H9 (cell line): ENCODE results near the gene CCNY. TPM values are rescaled to one million over a fixed set of nuclear protein-coding genes. Genes with fewer than 3 reads are reported as not detected.
"Not testable (repeated sequence)": the region's sequence is repeated elsewhere in the genome, so short reads cannot be mapped to it uniquely, and the experiment has no call there.

Experiments used
- DNase-seq: peaks from one replicate; pipeline ENCODE4 v3.0.0-alpha.2; 2017
- H2AFZ ChIP-seq: one replicate; pipeline ENCODE4 v1.6.1; 2013; ENCODE audit warnings: mild to moderate bottlenecking, low read length, control low read depth, moderate library complexity
- H2AK5ac ChIP-seq: 2 replicates; pipeline ENCODE4 v1.6.1; 2013; ENCODE audit warnings: low read length, control low read depth, mixed read lengths; ENCODE audit not compliant: insufficient read length
- H2BK120ac ChIP-seq: one replicate; pipeline ENCODE4 v1.6.1; 2013; ENCODE audit warnings: low read depth, mild to moderate bottlenecking, low read length, control low read depth, inconsistent platforms; ENCODE audit not compliant: poor library complexity, severe bottlenecking
- H2BK12ac ChIP-seq: 2 replicates; pipeline ENCODE4 v1.6.1; 2013; ENCODE audit warnings: low read length, control low read depth, mixed read lengths, low read depth; ENCODE audit not compliant: insufficient read length
- H2BK15ac ChIP-seq: 2 replicates; pipeline ENCODE4 v1.6.1; 2013; ENCODE audit warnings: low read depth, low read length, control low read depth
- H2BK20ac ChIP-seq: one replicate; pipeline ENCODE4 v1.6.1; 2013; ENCODE audit warnings: low read depth, mild to moderate bottlenecking, low read length, control low read depth, inconsistent platforms; ENCODE audit not compliant: poor library complexity, severe bottlenecking
- H2BK5ac ChIP-seq: 2 replicates; pipeline ENCODE4 v1.6.1; 2013; ENCODE audit warnings: low read length, control low read depth, mixed read lengths; ENCODE audit not compliant: insufficient read length
- H3K14ac ChIP-seq: 2 replicates; pipeline ENCODE4 v1.6.1; 2013; ENCODE audit warnings: low read length, control low read depth; ENCODE audit not compliant: insufficient read depth
- H3K18ac ChIP-seq: 2 replicates; pipeline ENCODE4 v1.6.1; 2013; ENCODE audit warnings: low read depth, mild to moderate bottlenecking, mixed read lengths, low read length, control low read depth; ENCODE audit not compliant: insufficient read length
- H3K23ac ChIP-seq: 2 replicates; pipeline ENCODE4 v1.6.1; 2013; ENCODE audit warnings: low read length, control low read depth, mixed read lengths, low read depth; ENCODE audit not compliant: insufficient read length
- H3K23me2 ChIP-seq: 2 replicates; pipeline ENCODE4 v1.6.1; 2013; ENCODE audit warnings: low read depth, mild to moderate bottlenecking, mixed read lengths, low read length, control low read depth; ENCODE audit not compliant: insufficient read length, poor library complexity, severe bottlenecking
- H3K27ac ChIP-seq: 2 replicates; pipeline ENCODE4 v1.5.1; 2013; ENCODE audit warnings: low read length, control low read depth, mixed read lengths, low read depth; ENCODE audit not compliant: insufficient read length
- H3K27me3 ChIP-seq: 2 replicates; pipeline ENCODE4 v1.6.1; 2013; ENCODE audit warnings: low read length, control low read depth, inconsistent platforms; ENCODE audit not compliant: insufficient read depth
- H3K4ac ChIP-seq: 2 replicates; pipeline ENCODE4 v1.6.1; 2013; ENCODE audit warnings: low read depth, mild to moderate bottlenecking, control low read depth, inconsistent platforms, low read length, moderate library complexity
- H3K4me1 ChIP-seq: 2 replicates; pipeline ENCODE4 v1.6.1; 2013; ENCODE audit warnings: low read length, control low read depth, inconsistent platforms; ENCODE audit not compliant: insufficient read depth
- H3K4me2 ChIP-seq: 2 replicates; pipeline ENCODE4 v1.6.1; 2013; ENCODE audit warnings: low read length, control low read depth, mixed read lengths; ENCODE audit not compliant: insufficient read length, insufficient read depth
- H3K56ac ChIP-seq: 2 replicates; pipeline ENCODE4 v1.6.1; 2013; ENCODE audit warnings: low read depth, mild to moderate bottlenecking, mixed read lengths, low read length, control low read depth; ENCODE audit not compliant: insufficient read length
- H3K79me1 ChIP-seq: 2 replicates; pipeline ENCODE4 v1.6.1; 2013; ENCODE audit warnings: low read depth, mild to moderate bottlenecking, moderate library complexity, low read length, control low read depth, inconsistent platforms; ENCODE audit not compliant: insufficient read depth, poor library complexity, severe bottlenecking
- H3K79me2 ChIP-seq: 2 replicates; pipeline ENCODE4 v1.6.1; 2013; ENCODE audit warnings: low read length, control low read depth, inconsistent platforms; ENCODE audit not compliant: insufficient read depth
- H3K9ac ChIP-seq: 2 replicates; pipeline ENCODE4 v1.6.1; 2013; ENCODE audit warnings: low read length, control low read depth, mixed read lengths; ENCODE audit not compliant: insufficient read length; ENCODE audit errors: extremely low read depth
- H3K9me3 ChIP-seq: one replicate; pipeline ENCODE4 v1.6.1; 2013; ENCODE audit warnings: low read depth, low read length, inconsistent platforms; ENCODE audit not compliant: control insufficient read depth
- H3T11ph ChIP-seq: one replicate; pipeline ENCODE4 v1.6.1; 2013; ENCODE audit warnings: mild to moderate bottlenecking, low read length, control low read depth, inconsistent platforms
- H4K20me1 ChIP-seq: one replicate; pipeline ENCODE4 v1.6.1; 2013; ENCODE audit not compliant: control insufficient read depth, insufficient read length, insufficient read depth
- H4K5ac ChIP-seq: 2 replicates; pipeline ENCODE4 v1.6.1; 2013; ENCODE audit warnings: low read depth, mild to moderate bottlenecking, mixed read lengths, low read length, control low read depth; ENCODE audit not compliant: insufficient read length
- H4K8ac ChIP-seq: replicated peaks from 2 replicates; pipeline ENCODE4 v1.6.1; 2013; ENCODE audit warnings: low read length, control low read depth, mixed read lengths, low read depth; ENCODE audit not compliant: insufficient read length
- H4K91ac ChIP-seq: 2 replicates; pipeline ENCODE4 v1.6.1; 2013; ENCODE audit warnings: low read depth, mild to moderate bottlenecking, moderate library complexity, mixed read lengths, low read length, control low read depth; ENCODE audit not compliant: insufficient read length
- H3K27ac Mint-ChIP-seq, 3 experiments: 2 replicates in 2 of 3; 3 replicates in 1 of 3; pipeline ENCODE4 v1.8.0; 2020 to 2021; ENCODE audit warnings: mixed read lengths in 3 of 3, mild to moderate bottlenecking in 1 of 3, moderate library complexity in 1 of 3
- H3K27me3 Mint-ChIP-seq: 2 replicates; pipeline ENCODE4 v1.8.0; 2021; ENCODE audit warnings: low read depth, mild to moderate bottlenecking, moderate library complexity, mixed read lengths
- H3K36me3 Mint-ChIP-seq, 3 experiments: 2 replicates in 2 of 3; 3 replicates in 1 of 3; pipeline ENCODE4 v1.8.0; 2020 to 2021; ENCODE audit warnings: low read depth in 3 of 3, mixed read lengths in 3 of 3; ENCODE audit not compliant: insufficient read depth in 1 of 3
- H3K4me1 Mint-ChIP-seq, 2 experiments: 2 replicates each; pipeline ENCODE4 v1.8.0; 2020; ENCODE audit warnings: mixed read lengths in 2 of 2
- H3K4me3 Mint-ChIP-seq, 2 experiments: 2 replicates in 1 of 2; 3 replicates in 1 of 2; pipeline ENCODE4 v1.8.0; 2020 to 2021; ENCODE audit warnings: mild to moderate bottlenecking in 2 of 2, mixed read lengths in 2 of 2, moderate library complexity in 1 of 2
- H3K9me3 Mint-ChIP-seq, 2 experiments: 2 replicates in 1 of 2; 3 replicates in 1 of 2; pipeline ENCODE4 v1.8.0; 2020; ENCODE audit warnings: mild to moderate bottlenecking in 2 of 2, mixed read lengths in 2 of 2, moderate library complexity in 1 of 2
- CTCF ChIP-seq: fragments of 200-600 bp; sonication (generic); conservative IDR thresholded peaks from 3 replicates; pipeline ENCODE4 v1.8.0; 2021; ENCODE audit warnings: antibody characterized with exemption, mild to moderate bottlenecking
- WGBS: extraction: QIAGEN DNeasy Blood & Tissue Kit; methylation state at CpG from one replicate; pipeline ENCODE4 v1.1.7; 2013; ENCODE audit warnings: missing lambda C conversion rate, low lambda C conversion rate, mixed read lengths; ENCODE audit not compliant: insufficient read length; ENCODE audit errors: extremely low coverage; 5-methylcytosine and 5-hydroxymethylcytosine counted together
- total RNA-seq: library from RNA; stranded (reverse); gene quantifications from 2 replicates; pipeline ENCODE4 v1.2.1, GENCODE V29; 2021

CCNY gene
- total RNA-seq, 1 experiment from 2014 or later, result 62.1 TPM

- H3K23ac ChIP-seq, result no peak overlapping the region
- H3K9me3 Mint-ChIP-seq, result no peaks in the 10 kb centered on the region
- H3K23me2 ChIP-seq, result no peaks in the 10 kb centered on the region
- H3K9me3 ChIP-seq, result no peaks in the 10 kb centered on the region
- no peaks in the 10 kb centered on the region for H3K79me1 ChIP-seq
- H3K4me1 Mint-ChIP-seq, result no peaks in the 10 kb centered on the region; a peak in 1 of 4 replicates
- no peaks in the 10 kb centered on the region for H3K4me1 ChIP-seq
- no peaks in the 10 kb centered on the region for H3K79me2 ChIP-seq
- H3K27me3 Mint-ChIP-seq, result peaks cover 5% of the 10 kb centered on the region
- no peak overlapping the region for H2AK5ac ChIP-seq
- H3K4me2 ChIP-seq, result no peak overlapping the region
- H3K18ac ChIP-seq, result no peak overlapping the region
- WGBS, result no CpG with 5 or more reads among the region's 2 CpGs
- DNase-seq, result no peak
- H2BK120ac ChIP-seq, result no peak overlapping the region
- H3K56ac ChIP-seq, result no peak overlapping the region
- H3T11ph ChIP-seq, result no peak overlapping the region
- H4K5ac ChIP-seq, result no peak overlapping the region
- H3K4ac ChIP-seq, result no peak overlapping the region
- H3K9ac ChIP-seq, result no peak overlapping the region
- H3K27me3 ChIP-seq, result no peaks in the 10 kb centered on the region
- H3K36me3 Mint-ChIP-seq, result no peaks in the 10 kb centered on the region; a peak in 1 of 7 replicates
- no peak overlapping the region for H4K8ac ChIP-seq
- H4K20me1 ChIP-seq, result no peaks in the 10 kb centered on the region
- no peak overlapping the region for H2BK15ac ChIP-seq
- H2BK5ac ChIP-seq, result no peak overlapping the region
- H4K91ac ChIP-seq, result no peak overlapping the region
- no peak overlapping the region for H2BK20ac ChIP-seq
- H3K27ac Mint-ChIP-seq, result peak overlapping the region in 2 of 3 experiments; percentile 13 to 32; a peak in 1 of 7 replicates
- H3K4me3 Mint-ChIP-seq, result no peak overlapping the region
- no peak overlapping the region for H3K14ac ChIP-seq
- no peak overlapping the region for H3K27ac ChIP-seq
- TF ChIP-seq CTCF, result no peak
- H2BK12ac ChIP-seq, result no peak overlapping the region
- H2AFZ ChIP-seq, result no peak overlapping the region
Measured at GRCh38 chr10:35308809-35309208, 27.5 kb upstream of the CCNY start.

- not testable (repeated sequence) for H3K27ac Mint-ChIP-seq, H3K27me3 ChIP-seq, H2BK12ac ChIP-seq, H3K27me3 Mint-ChIP-seq, H3K23ac ChIP-seq, H3T11ph ChIP-seq, H3K4me1 Mint-ChIP-seq, H2AFZ ChIP-seq, H2BK20ac ChIP-seq, DNase-seq, H4K5ac ChIP-seq, H3K79me1 ChIP-seq, H4K20me1 ChIP-seq, H3K18ac ChIP-seq, H3K4me2 ChIP-seq, H4K8ac ChIP-seq, H3K14ac ChIP-seq, H2BK120ac ChIP-seq, H3K23me2 ChIP-seq, H3K4me1 ChIP-seq, H2AK5ac ChIP-seq, H3K4me3 Mint-ChIP-seq, H3K9ac ChIP-seq, H2BK5ac ChIP-seq, H4K91ac ChIP-seq, H3K27ac ChIP-seq, H3K9me3 ChIP-seq, H3K56ac ChIP-seq, H3K79me2 ChIP-seq, H2BK15ac ChIP-seq, H3K4ac ChIP-seq, H3K9me3 Mint-ChIP-seq
- peaks cover 6 to 22% (median 14%) of the 10 kb centered on the region in 3 experiments for H3K36me3 Mint-ChIP-seq
- WGBS, result no CpG with 5 or more reads among the region's 2 CpGs
Measured at GRCh38 chr10:35314142-35314541, 22.2 kb upstream of the CCNY start.
